Skeletal muscle tissue (tissue), 4 donors: Measurements from ENCODE around the gene ABCC6. TPM values are rescaled to one million over a fixed set of nuclear protein-coding genes. Genes with fewer than 3 reads are reported as not detected.
"Not testable (repeated sequence)": the region's sequence is repeated elsewhere in the genome, so short reads cannot be mapped to it uniquely, and the experiment has no call there.

Experiments
- H3K27ac ChIP-seq: one replicate; pipeline ENCODE4 v1.7.0; 2013; ENCODE audit warnings: mild to moderate bottlenecking, low read depth, low read length, inconsistent platforms
- H3K27me3 ChIP-seq, 3 donors: one replicate each; pipeline ENCODE4 v1.7.0; 2013; ENCODE audit warnings: low read length in 3 of 3; ENCODE audit not compliant: control insufficient read depth in 3 of 3, insufficient read depth in 3 of 3
- H3K36me3 ChIP-seq, 3 donors: one replicate each; pipeline ENCODE4 v1.7.0; 2013; ENCODE audit warnings: low read length in 3 of 3; ENCODE audit not compliant: control insufficient read depth in 3 of 3, insufficient read depth in 3 of 3
- H3K4me1 ChIP-seq, 3 donors: one replicate each; pipeline ENCODE4 v1.7.0; 2013; ENCODE audit warnings: low read length in 3 of 3, mild to moderate bottlenecking in 3 of 3; ENCODE audit not compliant: control insufficient read depth in 3 of 3, insufficient read depth in 3 of 3
- H3K4me3 ChIP-seq, 3 donors: one replicate each; pipeline ENCODE4 v1.7.0; 2013; ENCODE audit warnings: low read length in 3 of 3
- H3K9ac ChIP-seq, 3 donors: one replicate each; pipeline ENCODE4 v1.7.0; 2013; ENCODE audit warnings: low read length in 3 of 3, mild to moderate bottlenecking in 3 of 3, moderate library complexity in 2 of 3, low read depth in 1 of 3
- H3K9me3 ChIP-seq, 3 donors: one replicate each; pipeline ENCODE4 v1.7.0; 2013; ENCODE audit warnings: low read length in 3 of 3; ENCODE audit not compliant: control insufficient read depth in 3 of 3
- total RNA-seq: library from RNA; depleted of rRNA; stranded (reverse); fragments of >200 nt; gene quantifications from one replicate; pipeline ENCODE4 v1.2.3, GENCODE V29; 2014
- donor health status: Osteomylitis.

Gene ABCC6
- total RNA-seq, 1 donor from 2014 or later, result 1.6 TPM

GRCh38 chr16:16111639-16112038, 111.7 kb downstream of the ABCC6 start:
- Histone ChIP-seq H3K9me3 (no peaks in the 10 kb centered on the region), H3K9ac (no peak overlapping the region), H3K4me1 (no peaks in the 10 kb centered on the region), H3K27ac (no peak overlapping the region), H3K27me3 (no peaks in the 10 kb centered on the region), H3K4me3 (no peak overlapping the region), H3K36me3 (peaks cover 44 to 60% (median 52%) of the 10 kb centered on the region in 3 donors)

- Histone ChIP-seq H3K9ac (no peak overlapping the region), H3K9me3 (no peaks in the 10 kb centered on the region), H3K27ac (no peak overlapping the region), H3K36me3 (peaks cover 45 to 58% (median 54%) of the 10 kb centered on the region in 3 donors), H3K27me3 (no peaks in the 10 kb centered on the region), H3K4me1 (no peaks in the 10 kb centered on the region), H3K4me3 (no peak overlapping the region)
Observed at GRCh38 chr16:16110111-16110490, 113.2 kb downstream of the ABCC6 start.

GRCh38 chr16:16109453-16110110, 113.7 kb downstream of the ABCC6 start:
- Histone ChIP-seq H3K4me1 (no peaks in the 10 kb centered on the region), H3K27me3 (no peaks in the 10 kb centered on the region), H3K9me3 (no peaks in the 10 kb centered on the region), H3K4me3 (no peak overlapping the region), H3K9ac (no peak overlapping the region), H3K27ac (no peak overlapping the region), H3K36me3 (peaks cover 40 to 54% (median 50%) of the 10 kb centered on the region in 3 donors)

GRCh38 chr16:16108759-16109158, 114.5 kb downstream of the ABCC6 start:
- H3K9ac ChIP-seq, result no peak overlapping the region
- no peak overlapping the region for H3K27ac ChIP-seq
- no peaks in the 10 kb centered on the region for H3K27me3 ChIP-seq
- no peaks in the 10 kb centered on the region for H3K9me3 ChIP-seq
- peaks cover 39 to 54% (median 53%) of the 10 kb centered on the region in 3 donors for H3K36me3 ChIP-seq
- H3K4me3 ChIP-seq, result no peak overlapping the region
- H3K4me1 ChIP-seq, result no peaks in the 10 kb centered on the region

GRCh38 chr16:16107839-16108238, 115.5 kb downstream of the ABCC6 start:
- peaks cover 0 to 2% (median 0%) of the 10 kb centered on the region in 3 donors for H3K4me1 ChIP-seq
- no peaks in the 10 kb centered on the region for H3K9me3 ChIP-seq
- H3K36me3 ChIP-seq, result peaks cover 37 to 50% (median 50%) of the 10 kb centered on the region in 3 donors
- no peak overlapping the region for H3K27ac ChIP-seq
- no peaks in the 10 kb centered on the region for H3K27me3 ChIP-seq
- H3K4me3 ChIP-seq, result no peak overlapping the region
- no peak overlapping the region for H3K9ac ChIP-seq

GRCh38 chr16:16106466-16106865, 116.8 kb downstream of the ABCC6 start:
- Histone ChIP-seq H3K36me3 (peaks cover 27 to 43% (median 42%) of the 10 kb centered on the region in 3 donors), H3K4me1 (peaks cover 0 to 13% (median 6%) of the 10 kb centered on the region in 3 donors), H3K9ac (peak overlapping the region in 1 of 3 donors; percentile 16), H3K27me3 (no peaks in the 10 kb centered on the region), H3K9me3 (no peaks in the 10 kb centered on the region), H3K27ac (no peak overlapping the region), H3K4me3 (no peak overlapping the region)

GRCh38 chr16:16105646-16106045, 117.6 kb downstream of the ABCC6 start:
- Histone ChIP-seq H3K36me3 (peaks cover 19 to 38% (median 38%) of the 10 kb centered on the region in 3 donors), H3K9me3 (no peaks in the 10 kb centered on the region), H3K4me3 (no peak overlapping the region), H3K27ac (no peak overlapping the region), H3K27me3 (no peaks in the 10 kb centered on the region), H3K9ac (no peak overlapping the region), H3K4me1 (peaks cover 0 to 13% (median 6%) of the 10 kb centered on the region in 3 donors)

- Histone ChIP-seq H3K36me3 (peaks cover 17 to 37% (median 34%) of the 10 kb centered on the region in 3 donors), H3K4me1 (peaks cover 0 to 13% (median 6%) of the 10 kb centered on the region in 3 donors)
- not testable (repeated sequence) for H3K9ac ChIP-seq, H3K4me3 ChIP-seq, H3K27me3 ChIP-seq, H3K27ac ChIP-seq, H3K9me3 ChIP-seq
Observed at GRCh38 chr16:16104804-16105141, 118.5 kb downstream of the ABCC6 start.

GRCh38 chr16:16104132-16104803, 119.0 kb downstream of the ABCC6 start:
- not testable (repeated sequence) for H3K9ac ChIP-seq, H3K27me3 ChIP-seq, H3K4me3 ChIP-seq, H3K27ac ChIP-seq, H3K9me3 ChIP-seq
- Histone ChIP-seq H3K4me1 (peaks cover 0 to 15% (median 6%) of the 10 kb centered on the region in 3 donors), H3K36me3 (peaks cover 19 to 38% (median 31%) of the 10 kb centered on the region in 3 donors)

- H3K36me3 ChIP-seq, result peaks cover 25 to 36% (median 28%) of the 10 kb centered on the region in 3 donors
- peaks cover 0 to 19% (median 6%) of the 10 kb centered on the region in 3 donors for H3K4me1 ChIP-seq
- H3K9me3 ChIP-seq, result no peaks in the 10 kb centered on the region
- no peaks in the 10 kb centered on the region for H3K27me3 ChIP-seq
- H3K4me3 ChIP-seq, result no peak overlapping the region
- peak overlapping the region; percentile 12 for H3K27ac ChIP-seq
- H3K9ac ChIP-seq, result peak overlapping the region in 1 of 3 donors; percentile 45
Observed at GRCh38 chr16:16102738-16103137, 120.6 kb downstream of the ABCC6 start.
